Chondrocyte (in vitro differentiated cells): ENCODE measurements around the gene NME8. TPM values are rescaled to one million over a fixed set of nuclear protein-coding genes. Genes with fewer than 3 reads are reported as not detected.

ENCODE experiments used
- DNase-seq: peaks from one replicate; pipeline ENCODE4 v3.0.0; 2021; ENCODE audit warnings: mixed read lengths, low spot score
- H3K27ac Mint-ChIP-seq: one replicate; pipeline ENCODE4 v1.8.0; 2021; ENCODE audit warnings: mild to moderate bottlenecking, moderate library complexity, mixed read lengths; ENCODE audit not compliant: unreplicated experiment
- H3K27me3 Mint-ChIP-seq: 2 replicates; pipeline ENCODE4 v1.8.0; 2021; ENCODE audit warnings: low read depth, mixed read lengths
- H3K36me3 Mint-ChIP-seq: 2 replicates; pipeline ENCODE4 v1.8.0; 2021; ENCODE audit warnings: low read depth, mixed read lengths
- H3K4me1 Mint-ChIP-seq: 2 replicates; pipeline ENCODE4 v1.8.0; 2021; ENCODE audit warnings: low read depth, mild to moderate bottlenecking, mixed read lengths
- H3K4me3 Mint-ChIP-seq: one replicate; pipeline ENCODE4 v1.8.0; 2021; ENCODE audit warnings: mild to moderate bottlenecking, moderate library complexity, mixed read lengths; ENCODE audit not compliant: unreplicated experiment
- H3K9me3 Mint-ChIP-seq: 2 replicates; pipeline ENCODE4 v1.8.0; 2021; ENCODE audit warnings: low read depth, mixed read lengths
- CTCF ChIP-seq: fragments of 200-600 bp; sonication (generic); IDR thresholded peaks from 2 replicates; pipeline ENCODE4 v1.5.0; 2021; ENCODE audit warnings: antibody characterized with exemption, mild to moderate bottlenecking, moderate library complexity
- total RNA-seq: library from RNA; stranded (reverse); gene quantifications from 3 replicates; pipeline ENCODE4 v1.2.1, GENCODE V29; 2021

NME8 gene
- total RNA-seq, 1 donor from 2014 or later = not detected

GRCh38 chr7:37927773-37928444 lies 79.5 kb downstream of the NME8 start:
- Mint-ChIP-seq H3K4me3 (no peak overlapping the region), H3K36me3 (peaks cover 6% of the 10 kb centered on the region), H3K27ac (no peak overlapping the region), H3K27me3 (no peaks in the 10 kb centered on the region), H3K4me1 (peaks cover 21% of the 10 kb centered on the region), H3K9me3 (peaks cover 15% of the 10 kb centered on the region)
- no peak for TF ChIP-seq CTCF
- no peak for DNase-seq

- H3K4me1 Mint-ChIP-seq = peaks cover 21% of the 10 kb centered on the region
- H3K27ac Mint-ChIP-seq = no peak overlapping the region
- H3K9me3 Mint-ChIP-seq = peaks cover 15% of the 10 kb centered on the region
- TF ChIP-seq CTCF = no peak
- H3K27me3 Mint-ChIP-seq = no peaks in the 10 kb centered on the region
- no peak for DNase-seq
- H3K36me3 Mint-ChIP-seq = peaks cover 5% of the 10 kb centered on the region
- H3K4me3 Mint-ChIP-seq = no peak overlapping the region
Observed at GRCh38 chr7:37928878-37929277, 80.5 kb downstream of the NME8 start.

GRCh38 chr7:37930226-37930948 lies 82.0 kb downstream of the NME8 start:
- H3K27me3 Mint-ChIP-seq = no peaks in the 10 kb centered on the region
- H3K9me3 Mint-ChIP-seq = peaks cover 9% of the 10 kb centered on the region
- peaks cover 16% of the 10 kb centered on the region for H3K4me1 Mint-ChIP-seq
- peak overlapping the region; percentile 95 for H3K27ac Mint-ChIP-seq
- peaks cover 4% of the 10 kb centered on the region for H3K36me3 Mint-ChIP-seq
- H3K4me3 Mint-ChIP-seq = no peak overlapping the region
- no peak for TF ChIP-seq CTCF
- no peak for DNase-seq

GRCh38 chr7:37932543-37932942 lies 84.1 kb downstream of the NME8 start:
- Mint-ChIP-seq H3K4me1 (peaks cover 16% of the 10 kb centered on the region), H3K36me3 (peaks cover 4% of the 10 kb centered on the region), H3K9me3 (peaks cover 11% of the 10 kb centered on the region), H3K27ac (no peak overlapping the region), H3K27me3 (no peaks in the 10 kb centered on the region), H3K4me3 (no peak overlapping the region)
- TF ChIP-seq CTCF = no peak
- no peak for DNase-seq

GRCh38 chr7:37933018-37933566 lies 84.7 kb downstream of the NME8 start:
- Mint-ChIP-seq H3K27me3 (no peaks in the 10 kb centered on the region), H3K36me3 (peaks cover 4% of the 10 kb centered on the region), H3K4me3 (no peak overlapping the region), H3K27ac (no peak overlapping the region), H3K9me3 (peaks cover 11% of the 10 kb centered on the region), H3K4me1 (peaks cover 16% of the 10 kb centered on the region)
- no peak for TF ChIP-seq CTCF
- no peak for DNase-seq
